HG02981 (cell line): ENCODE results near the gene CTDSP2.
"Not testable (repeated sequence)": the region's sequence is repeated elsewhere in the genome, so short reads cannot be mapped to it uniquely, and the experiment has no call there.

Experiments used
- ATAC-seq: cut with Tn5 transposase; IDR thresholded peaks from one replicate; pipeline ENCODE4 v1.9.1; 2021; ENCODE audit warnings: mild to moderate bottlenecking, moderate library complexity; ENCODE audit not compliant: unreplicated experiment

CTDSP2 gene

GRCh38 chr12:57882575-57882974, 36.0 kb upstream of the CTDSP2 start:
- ATAC-seq = no peak

- no peak for ATAC-seq
These were observed 34.9 kb upstream of the CTDSP2 start for GRCh38 chr12:57881475-57881874.

GRCh38 chr12:57881035-57881434, 34.5 kb upstream of the CTDSP2 start:
- not testable (repeated sequence) for ATAC-seq

GRCh38 chr12:57877876-57878275, 31.3 kb upstream of the CTDSP2 start:
- ATAC-seq = no peak

- ATAC-seq = no peak
These were observed 29.4 kb upstream of the CTDSP2 start for GRCh38 chr12:57875753-57876547.

- no peak for ATAC-seq
These were observed 27.9 kb upstream of the CTDSP2 start for GRCh38 chr12:57874166-57875108.

GRCh38 chr12:57872362-57872761, 25.8 kb upstream of the CTDSP2 start:
- ATAC-seq = no peak

GRCh38 chr12:57869927-57870318, 23.4 kb upstream of the CTDSP2 start:
- no peak for ATAC-seq

- ATAC-seq = no peak
These were observed 22.9 kb upstream of the CTDSP2 start for GRCh38 chr12:57869298-57869926.

GRCh38 chr12:57868851-57869268, 22.3 kb upstream of the CTDSP2 start:
- ATAC-seq = no peak

- ATAC-seq = no peak
These were observed 21.7 kb upstream of the CTDSP2 start for GRCh38 chr12:57868221-57868620.

- ATAC-seq = no peak
These were observed 19.9 kb upstream of the CTDSP2 start for GRCh38 chr12:57866308-57867019.

- ATAC-seq = peak; percentile 42
These were observed 18.7 kb upstream of the CTDSP2 start for GRCh38 chr12:57865084-57865751.

GRCh38 chr12:57864442-57865083, 18.0 kb upstream of the CTDSP2 start:
- no peak for ATAC-seq

- no peak for ATAC-seq
These were observed 17.1 kb upstream of the CTDSP2 start for GRCh38 chr12:57863676-57864075.

- no peak for ATAC-seq
These were observed 15.4 kb upstream of the CTDSP2 start for GRCh38 chr12:57861967-57862366.

GRCh38 chr12:57860883-57861282, 14.4 kb upstream of the CTDSP2 start:
- ATAC-seq = not testable (repeated sequence)

- no peak for ATAC-seq
These were observed 12.6 kb upstream of the CTDSP2 start for GRCh38 chr12:57859121-57859520.

GRCh38 chr12:57858123-57858522, 11.6 kb upstream of the CTDSP2 start:
- not testable (repeated sequence) for ATAC-seq

- no peak for ATAC-seq
These were observed 8.4 kb upstream of the CTDSP2 start for GRCh38 chr12:57854965-57855364.
